PC-3 (cell line): ENCODE results near the gene KIF5A. TPM values are rescaled to one million over a fixed set of nuclear protein-coding genes. Genes with fewer than 3 reads are reported as not detected.

Experiments used
- ATAC-seq: fragments of 200-7000 bp; cut with Tn5 transposase; 2 replicates; pipeline ENCODE4 v1.9.1; 2020; ENCODE audit warnings: mild to moderate bottlenecking, moderate library complexity
- BruUV-seq: library from RNA; stranded (reverse); fragments of 400-500 nt; replicated peaks from 2 replicates; lab custom pipeline; 2021; lab: Mats Ljungman, UMichigan
- CTCF ChIA-PET: fragments of 300-600 bp; sonication (Branson Sonifier 250); formaldehyde crosslinking; loops from one replicate; lab custom pipeline; 2022; ENCODE audit warnings: antibody characterized with exemption; lab: Charles Lee
- POLR2A ChIA-PET: fragments of 300-600 bp; sonication (Branson Sonifier 250); formaldehyde crosslinking; loops from one replicate; lab custom pipeline; 2022; ENCODE audit warnings: antibody characterized with exemption; ENCODE audit not compliant: unreplicated experiment; lab: Charles Lee
- DNase-seq: peaks from one replicate; pipeline ENCODE4 v3.0.0-alpha.2; 2015
- H2AFZ ChIP-seq: fragments of 300-600 bp; sonication (generic); 2 replicates; pipeline ENCODE4 v1.6.0; 2016; ENCODE audit warnings: antibody characterized with exemption, low read length
- H3F3A ChIP-seq: fragments of 300-600 bp; sonication (generic); one replicate; pipeline ENCODE4 v1.6.0; 2017; ENCODE audit warnings: antibody characterized with exemption, low read length, control low read depth, mild to moderate bottlenecking; ENCODE audit not compliant: unreplicated experiment
- H3K27ac ChIP-seq: fragments of 300-600 bp; sonication (generic); 2 replicates; pipeline ENCODE4 v1.5.1; 2016; ENCODE audit warnings: mild to moderate bottlenecking, low read length
- H3K27me3 ChIP-seq: fragments of 300-600 bp; sonication (generic); 2 replicates; pipeline ENCODE4 v1.6.1; 2016; ENCODE audit warnings: low read length, mixed read lengths
- H3K36me3 ChIP-seq: fragments of 300-600 bp; sonication (generic); 2 replicates; pipeline ENCODE4 v1.6.1; 2016; ENCODE audit warnings: low read depth, mixed run types, low read length, mixed read lengths
- H3K4me1 ChIP-seq: fragments of 300-600 bp; sonication (generic); 2 replicates; pipeline ENCODE4 v1.5.1; 2016; ENCODE audit warnings: low read length; ENCODE audit not compliant: insufficient read depth
- H3K4me2 ChIP-seq: fragments of 300-600 bp; sonication (generic); 2 replicates; pipeline ENCODE4 v1.6.0; 2016; ENCODE audit warnings: low read length
- H3K4me3 ChIP-seq: fragments of 300-600 bp; sonication (generic); 2 replicates; pipeline ENCODE4 v1.5.1; 2016; ENCODE audit warnings: mild to moderate bottlenecking, low read length, mixed read lengths
- H3K79me2 ChIP-seq: fragments of 300-600 bp; sonication (generic); 2 replicates; pipeline ENCODE4 v1.6.1; 2017; ENCODE audit warnings: low read length, mixed read lengths
- H3K9ac ChIP-seq: fragments of 300-600 bp; sonication (generic); 2 replicates; pipeline ENCODE4 v1.6.0; 2016; ENCODE audit warnings: mild to moderate bottlenecking, low read length
- H3K9me2 ChIP-seq: fragments of 300-600 bp; sonication (generic); replicated peaks from 2 replicates; pipeline ENCODE4 v1.6.1; 2016; ENCODE audit warnings: mixed run types, low read length, mixed read lengths
- H3K9me3 ChIP-seq: fragments of 300-600 bp; sonication (generic); 2 replicates; pipeline ENCODE4 v1.6.1; 2016; ENCODE audit warnings: low read length, mixed read lengths
- H4K20me1 ChIP-seq: fragments of 300-600 bp; sonication (generic); 2 replicates; pipeline ENCODE4 v1.6.1; 2016; ENCODE audit warnings: low read length, mixed read lengths
- CTCF ChIP-seq: fragments of 300-600 bp; sonication (generic); conservative IDR thresholded peaks from 2 replicates; pipeline ENCODE4 v1.5.1; 2017; ENCODE audit warnings: antibody characterized with exemption, low read depth, mild to moderate bottlenecking, low read length
- EZH2 ChIP-seq: fragments of 300-600 bp; sonication (generic); IDR thresholded peaks from one replicate; pipeline ENCODE4 v1.6.1; 2017; ENCODE audit warnings: antibody characterized with exemption, mild to moderate bottlenecking, low read length; ENCODE audit not compliant: unreplicated experiment
- EZH2phosphoT487 ChIP-seq: fragments of 300-600 bp; sonication (generic); IDR thresholded peaks from 2 replicates; pipeline ENCODE4 v1.6.1; 2018; ENCODE audit warnings: mild to moderate bottlenecking, antibody characterized with exemption, low read length, borderline replicate concordance
- intact Hi-C: fragments of 100-400 bp; cut with micrococcal nuclease; formaldehyde crosslinking; loops from 2 replicates; pipeline ENCODE4 v1.9.0; 2023
- total RNA-seq: library from RNA; depleted of rRNA; stranded (reverse); fragments of >200 nt; gene quantifications from 2 replicates; pipeline ENCODE4 v1.2.3, GENCODE V29; 2014

The KIF5A gene
- total RNA-seq, 1 experiment from 2014 or later = not detected

- Histone ChIP-seq H3K36me3 (peaks cover 36% of the 10 kb centered on the region), H3K9ac (no peak overlapping the region), H3K9me3 (no peaks in the 10 kb centered on the region), H2AFZ (no peak overlapping the region), H3K27ac (no peak overlapping the region), H3K79me2 (peaks cover 24% of the 10 kb centered on the region), H3K4me1 (peaks cover 24% of the 10 kb centered on the region), H3F3A (no peaks in the 10 kb centered on the region), H3K4me2 (no peak overlapping the region), H3K4me3 (no peak overlapping the region), H3K27me3 (no peaks in the 10 kb centered on the region), H4K20me1 (no peaks in the 10 kb centered on the region), H3K9me2 (no peaks in the 10 kb centered on the region)
- ATAC-seq (no peak), DNase-seq (no peak)
- ChIA-PET CTCF (no interaction called here), POLR2A (no interaction called here)
- BruUV-seq = no TSS peak
- intact Hi-C loops = no loop called here
- no peak for TF ChIP-seq EZH2phosphoT487
- TF ChIP-seq EZH2 = no peak
- TF ChIP-seq CTCF = no peak
Measured at GRCh38 chr12:57526477-57527126, 23.2 kb upstream of the KIF5A start.

- intact Hi-C loops = no loop called here
- ATAC-seq = no peak
- TF ChIP-seq EZH2phosphoT487 = no peak
- no peak for TF ChIP-seq EZH2
- TF ChIP-seq CTCF = no peak
- Histone ChIP-seq H2AFZ (no peak overlapping the region), H3K9me2 (no peaks in the 10 kb centered on the region), H3K9ac (no peak overlapping the region), H3K27ac (no peak overlapping the region), H4K20me1 (no peaks in the 10 kb centered on the region), H3K4me3 (no peak overlapping the region), H3K4me2 (no peak overlapping the region), H3K27me3 (no peaks in the 10 kb centered on the region), H3K79me2 (peaks cover 24% of the 10 kb centered on the region), H3K36me3 (peaks cover 36% of the 10 kb centered on the region), H3F3A (no peaks in the 10 kb centered on the region), H3K9me3 (no peaks in the 10 kb centered on the region), H3K4me1 (peaks cover 18% of the 10 kb centered on the region)
- ChIA-PET CTCF (no interaction called here), POLR2A (no interaction called here)
- no peak for DNase-seq
- no TSS peak for BruUV-seq
Measured at GRCh38 chr12:57527184-57527583, 22.7 kb upstream of the KIF5A start.

GRCh38 chr12:57528176-57528575 is 21.7 kb upstream of the KIF5A start:
- Histone ChIP-seq H3K4me3 (no peak overlapping the region), H3F3A (no peaks in the 10 kb centered on the region), H4K20me1 (no peaks in the 10 kb centered on the region), H3K27ac (no peak overlapping the region), H3K9me2 (no peaks in the 10 kb centered on the region), H3K4me1 (peaks cover 16% of the 10 kb centered on the region), H2AFZ (no peak overlapping the region), H3K9me3 (no peaks in the 10 kb centered on the region), H3K36me3 (peaks cover 44% of the 10 kb centered on the region), H3K9ac (no peak overlapping the region), H3K79me2 (peaks cover 23% of the 10 kb centered on the region), H3K4me2 (no peak overlapping the region), H3K27me3 (no peaks in the 10 kb centered on the region)
- ChIA-PET POLR2A (no interaction called here), CTCF (interaction anchor here (0.6 kb wide), 1 partner anchor 56 kb away, joined by 6 read pairs; no protein-coding TSS in a partner anchor)
- intact Hi-C loops = no loop called here
- ATAC-seq (no peak), DNase-seq (no peak)
- TF ChIP-seq EZH2phosphoT487 (no peak), EZH2 (no peak), CTCF (no peak)
- no TSS peak for BruUV-seq
